CD8-positive, alpha-beta memory T cell (primary cell): ENCODE results near the gene DIP2A. TPM values are rescaled to one million over a fixed set of nuclear protein-coding genes. Genes with fewer than 3 reads are reported as not detected.
A peak's percentile ranks its signal among the peaks of the same experiment; 100 is the strongest.
"Not testable (repeated sequence)": the region's sequence is repeated elsewhere in the genome, so short reads cannot be mapped to it uniquely, and the experiment has no call there.

Source experiments
- CTCF ChIA-PET: fragments of 350-600 bp; sonication (Branson Sonifier 250); formaldehyde crosslinking; loops from one replicate; lab custom pipeline; 2021; ENCODE audit warnings: antibody characterized with exemption; lab: Charles Lee
- POLR2A ChIA-PET: fragments of 350-600 bp; sonication (Branson Sonifier 250); formaldehyde crosslinking; loops from one replicate; lab custom pipeline; 2021; ENCODE audit warnings: antibody characterized with exemption; lab: Charles Lee
- DNase-seq, 5 donors: peaks; one replicate each; pipeline versions ENCODE4 v3.0.0 to v3.0.0-alpha.2; 2020 to 2022; ENCODE audit warnings: mixed read lengths in 1 of 5
- H3K27ac ChIP-seq: one replicate; pipeline ENCODE4 v1.7.0; 2013; ENCODE audit warnings: low read depth, mild to moderate bottlenecking, low read length, moderate library complexity
- H3K27me3 ChIP-seq: 2 replicates; pipeline ENCODE4 v1.7.0; 2013; ENCODE audit warnings: low read length, mild to moderate bottlenecking; ENCODE audit not compliant: insufficient read depth, poor library complexity, severe bottlenecking
- H3K36me3 ChIP-seq: 2 replicates; pipeline ENCODE4 v1.7.0; 2013; ENCODE audit warnings: mild to moderate bottlenecking, low read length, moderate library complexity; ENCODE audit not compliant: insufficient read depth
- H3K4me1 ChIP-seq: 2 replicates; pipeline ENCODE4 v1.7.0; 2013; ENCODE audit warnings: mild to moderate bottlenecking, low read length, moderate library complexity; ENCODE audit not compliant: insufficient read depth
- H3K4me3 ChIP-seq: 2 replicates; pipeline ENCODE4 v1.7.0; 2013; ENCODE audit warnings: mild to moderate bottlenecking, low read length
- H3K9me3 ChIP-seq: 2 replicates; pipeline ENCODE4 v1.7.0; 2013; ENCODE audit warnings: mild to moderate bottlenecking, low read length
- H3K27ac Mint-ChIP-seq, 8 donors: one replicate each; pipeline ENCODE4 v1.8.0; 2020 to 2021; ENCODE audit warnings: mixed read lengths in 8 of 8, mild to moderate bottlenecking in 6 of 8, inconsistent platforms in 3 of 8, moderate library complexity in 3 of 8
- H3K27me3 Mint-ChIP-seq, 2 donors: one replicate each; pipeline ENCODE4 v1.8.0; 2020 to 2021; ENCODE audit warnings: mixed read lengths in 2 of 2, mild to moderate bottlenecking in 1 of 2, moderate library complexity in 1 of 2
- H3K36me3 Mint-ChIP-seq, 3 donors: one replicate each; pipeline ENCODE4 v1.8.0; 2020 to 2021; ENCODE audit warnings: mixed read lengths in 3 of 3, inconsistent platforms in 1 of 3, mild to moderate bottlenecking in 1 of 3
- H3K4me1 Mint-ChIP-seq, 3 donors: one replicate each; pipeline ENCODE4 v1.8.0; 2020 to 2021; ENCODE audit warnings: mixed read lengths in 3 of 3, inconsistent platforms in 1 of 3, mild to moderate bottlenecking in 1 of 3
- H3K4me3 Mint-ChIP-seq, 7 donors: one replicate each; pipeline ENCODE4 v1.8.0; 2020 to 2021; ENCODE audit warnings: mixed read lengths in 7 of 7, mild to moderate bottlenecking in 6 of 7, moderate library complexity in 4 of 7, inconsistent platforms in 2 of 7
- H3K9me3 Mint-ChIP-seq, 5 donors: one replicate each; pipeline ENCODE4 v1.8.0; 2020 to 2022; ENCODE audit warnings: mixed read lengths in 5 of 5, mild to moderate bottlenecking in 3 of 5, moderate library complexity in 2 of 5, inconsistent platforms in 1 of 5
- polyA plus RNA-seq: library from polyadenylated mRNA; unstranded; fragments of 300-500 nt; fragmentation: Illumina TruSeq; gene quantifications from one replicate; pipeline ENCODE4 v1.2.3, GENCODE V29; 2021
- total RNA-seq, 2 experiments: library from RNA; stranded (reverse); gene quantifications; one replicate each; pipeline ENCODE4 v1.2.3, GENCODE V29; 2021

Gene DIP2A
- total and polyA plus RNA-seq, 3 experiments from 2014 or later: 29.7 to 32.6 (median 29.9) TPM

DNA sequence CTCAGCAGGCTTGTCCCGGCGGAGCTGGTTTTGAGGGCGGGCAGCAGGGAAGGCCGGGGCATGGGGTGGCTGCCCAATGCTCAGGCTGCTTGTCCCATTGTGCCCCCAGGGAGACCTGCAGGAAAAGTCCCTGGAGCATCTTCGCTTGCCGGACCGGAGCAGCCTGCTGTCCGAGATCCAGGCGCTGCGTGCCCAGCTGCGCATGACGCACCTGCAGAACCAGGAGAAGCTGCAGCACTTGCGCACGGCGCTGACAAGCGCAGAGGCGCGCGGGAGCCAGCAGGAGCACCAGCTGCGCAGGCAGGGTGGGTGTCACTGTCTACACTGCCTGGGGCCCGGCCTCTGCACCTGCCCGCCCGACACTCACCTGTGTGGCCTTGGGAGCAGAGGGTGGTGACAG, 30.4 kb upstream of the DIP2A start:
- no peaks in the 10 kb centered on the region for H3K9me3 ChIP-seq
- no peaks in the 10 kb centered on the region for H3K27me3 ChIP-seq
- no peak for DNase-seq
- ChIA-PET POLR2A (no interaction called here), CTCF (no interaction called here)
- no peak overlapping the region for H3K4me3 ChIP-seq
- peaks cover 28 to 53% (median 36%) of the 10 kb centered on the region in 3 donors for H3K4me1 Mint-ChIP-seq
- H3K27me3 Mint-ChIP-seq: peaks cover 0 to 4% of the 10 kb centered on the region in 2 donors
- peaks cover 28% of the 10 kb centered on the region for H3K4me1 ChIP-seq
- peaks cover 0 to 57% (median 9%) of the 10 kb centered on the region in 3 donors for H3K36me3 Mint-ChIP-seq
- H3K9me3 Mint-ChIP-seq: peaks cover 0 to 2% (median 0%) of the 10 kb centered on the region in 5 donors
- H3K4me3 Mint-ChIP-seq: peak overlapping the region in 1 of 7 donors; percentile 26
- peak overlapping the region in 2 of 8 donors; percentile 79 to 91 for H3K27ac Mint-ChIP-seq
- peaks cover 4% of the 10 kb centered on the region for H3K36me3 ChIP-seq
- no peak overlapping the region for H3K27ac ChIP-seq

DNA sequence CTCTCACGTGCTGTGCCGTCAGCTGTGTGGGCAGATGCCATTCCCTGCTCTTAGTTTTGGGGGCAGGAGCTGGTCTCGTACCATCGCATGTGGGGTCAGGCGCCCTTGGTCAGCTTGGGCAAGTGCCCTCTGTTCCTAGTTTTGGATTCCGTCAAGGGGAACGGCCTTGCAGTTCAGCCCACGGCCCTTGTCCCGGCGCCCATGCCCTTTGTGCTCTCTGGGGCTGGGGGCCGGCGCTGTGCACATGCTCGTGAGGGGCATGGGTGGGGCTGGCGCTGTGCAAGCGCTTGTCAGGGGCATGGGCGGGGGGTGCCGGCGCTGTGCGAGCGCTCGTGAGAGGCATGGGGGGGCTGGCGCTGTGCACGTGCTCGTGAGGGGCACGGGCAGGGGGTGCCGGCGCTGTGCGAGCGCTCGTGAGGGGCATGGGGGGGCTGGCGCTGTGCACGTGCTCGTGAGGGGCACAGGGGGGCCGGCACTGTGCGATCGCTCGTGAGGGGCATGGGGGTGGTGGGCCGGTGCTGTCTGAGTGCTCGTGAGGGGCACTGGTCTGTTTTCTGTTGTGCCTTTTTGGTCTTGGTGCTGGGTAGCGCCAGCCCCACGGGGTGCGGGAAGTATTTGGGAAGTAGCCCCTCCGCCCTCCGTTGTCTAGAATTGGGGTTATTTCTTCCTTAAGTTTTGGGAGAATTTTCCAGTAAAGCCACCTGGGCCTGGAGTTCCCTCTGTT, 29.5 kb upstream of the DIP2A start:
- Histone ChIP-seq H3K9me3 (no peaks in the 10 kb centered on the region), H3K4me1 (peaks cover 22% of the 10 kb centered on the region), H3K27me3 (no peaks in the 10 kb centered on the region), H3K27ac (no peak overlapping the region), H3K4me3 (no peak overlapping the region), H3K36me3 (peaks cover 4% of the 10 kb centered on the region)
- ChIA-PET CTCF (no interaction called here), POLR2A (no interaction called here)
- peaks cover 0 to 4% of the 10 kb centered on the region in 2 donors for H3K27me3 Mint-ChIP-seq
- no peak for DNase-seq
- peak overlapping the region in 4 of 7 donors; percentile 14 to 39 (median 29) for H3K4me3 Mint-ChIP-seq
- H3K4me1 Mint-ChIP-seq: peaks cover 23 to 47% (median 30%) of the 10 kb centered on the region in 3 donors
- peak overlapping the region in 6 of 8 donors; percentile 17 to 95 (median 63) for H3K27ac Mint-ChIP-seq
- peaks cover 0 to 2% (median 0%) of the 10 kb centered on the region in 5 donors for H3K9me3 Mint-ChIP-seq
- peaks cover 0 to 58% (median 9%) of the 10 kb centered on the region in 3 donors for H3K36me3 Mint-ChIP-seq

DNA sequence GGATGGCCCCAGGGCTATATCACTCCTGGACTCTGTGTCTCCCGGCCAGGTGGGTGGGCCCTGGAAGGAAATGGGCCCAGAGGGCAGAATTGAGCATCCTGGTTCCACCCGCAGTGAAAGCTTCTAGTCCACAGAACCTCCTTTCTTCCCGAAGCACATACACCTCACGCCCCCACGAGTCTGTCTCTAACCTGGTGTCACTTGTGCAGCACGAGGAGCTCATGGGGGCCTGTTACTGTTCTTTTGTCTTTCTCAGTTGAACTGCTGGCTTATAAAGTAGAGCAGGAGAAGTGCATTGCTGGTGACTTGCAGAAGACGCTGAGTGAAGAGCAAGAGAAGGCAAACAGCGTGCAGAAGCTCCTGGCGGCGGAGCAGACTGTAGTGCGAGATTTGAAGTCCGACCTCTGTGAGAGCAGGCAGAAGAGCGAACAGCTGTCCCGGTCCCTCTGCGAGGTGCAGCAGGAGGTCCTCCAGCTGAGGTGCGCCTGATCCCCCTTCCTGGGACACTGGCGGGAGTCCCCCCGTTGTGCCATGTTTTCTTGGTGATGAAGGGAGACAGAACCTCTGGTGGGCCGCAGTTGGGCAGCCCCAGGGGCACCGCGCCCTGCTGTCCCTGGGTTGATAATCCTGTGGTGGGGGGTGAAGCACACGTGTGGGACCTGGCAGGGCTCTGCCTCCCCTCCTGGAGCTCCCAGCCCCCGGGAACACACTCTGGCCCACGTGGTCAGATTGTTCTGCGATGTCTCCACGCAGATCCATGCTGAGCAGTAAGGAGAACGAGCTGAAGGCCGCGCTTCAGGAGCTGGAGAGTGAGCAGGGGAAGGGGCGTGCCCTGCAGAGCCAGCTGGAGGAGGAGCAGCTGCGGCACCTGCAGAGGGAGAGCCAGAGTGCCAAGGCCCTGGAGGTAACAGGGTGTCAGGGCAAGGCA, 28.7 kb upstream of the DIP2A start:
- Histone ChIP-seq H3K4me3 (no peak overlapping the region), H3K36me3 (peaks cover 8% of the 10 kb centered on the region), H3K27me3 (no peaks in the 10 kb centered on the region), H3K27ac (no peak overlapping the region), H3K4me1 (peaks cover 15% of the 10 kb centered on the region), H3K9me3 (no peaks in the 10 kb centered on the region)
- DNase-seq: no peak
- Mint-ChIP-seq H3K27ac (peak overlapping the region in 6 of 8 donors; percentile 40 to 95 (median 65)), H3K27me3 (peaks cover 0 to 4% of the 10 kb centered on the region in 2 donors), H3K9me3 (peaks cover 0 to 2% (median 0%) of the 10 kb centered on the region in 5 donors), H3K4me1 (peaks cover 17 to 38% (median 23%) of the 10 kb centered on the region in 3 donors), H3K36me3 (peaks cover 0 to 65% (median 11%) of the 10 kb centered on the region in 3 donors), H3K4me3 (peak overlapping the region in 6 of 7 donors; percentile 1 to 39 (median 16))
- ChIA-PET CTCF (no interaction called here), POLR2A (no interaction called here)

DNA sequence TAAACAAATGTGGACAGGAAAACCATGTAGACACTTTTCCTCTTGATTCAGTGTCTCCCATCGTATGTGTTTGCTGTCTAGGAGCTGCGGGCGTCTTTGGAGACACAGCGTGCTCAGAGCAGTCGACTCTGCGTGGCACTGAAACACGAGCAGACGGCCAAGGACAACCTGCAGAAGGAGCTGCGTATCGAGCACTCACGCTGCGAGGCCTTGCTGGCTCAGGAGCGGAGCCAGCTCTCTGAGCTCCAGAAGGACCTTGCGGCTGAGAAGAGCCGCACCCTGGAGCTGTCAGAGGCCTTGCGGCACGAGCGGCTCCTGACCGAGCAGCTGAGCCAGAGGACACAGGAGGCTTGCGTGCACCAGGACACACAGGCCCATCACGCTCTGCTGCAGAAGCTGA, 27.2 kb upstream of the DIP2A start:
- H3K36me3 ChIP-seq: peaks cover 8% of the 10 kb centered on the region
- Mint-ChIP-seq H3K27ac (peak overlapping the region in 6 of 8 donors; percentile 43 to 88 (median 76)), H3K9me3 (no peaks in the 10 kb centered on the region), H3K27me3 (peaks cover 0 to 3% of the 10 kb centered on the region in 2 donors), H3K4me3 (peak overlapping the region in 5 of 7 donors; percentile 5 to 82 (median 54)), H3K36me3 (peaks cover 0 to 73% (median 13%) of the 10 kb centered on the region in 3 donors), H3K4me1 (peaks cover 11 to 25% (median 14%) of the 10 kb centered on the region in 3 donors)
- H3K9me3 ChIP-seq: no peaks in the 10 kb centered on the region
- H3K27me3 ChIP-seq: no peaks in the 10 kb centered on the region
- H3K4me1 ChIP-seq: peaks cover under 1% of the 10 kb centered on the region
- ChIA-PET CTCF (interaction anchor here (0.6 to 1.7 kb wide), 3 partner anchors 121 to 289 kb away, joined by 3 to 4 read pairs (median 4); no protein-coding TSS in a partner anchor), POLR2A (interaction anchor here (0.7 to 1.4 kb wide), 2 partner anchors 8 to 108 kb away, joined by 3 to 4 read pairs; partner anchors contain the start of gene C21orf58)
- DNase-seq: no peak
- no peak overlapping the region for H3K27ac ChIP-seq
- no peak overlapping the region for H3K4me3 ChIP-seq

DNA sequence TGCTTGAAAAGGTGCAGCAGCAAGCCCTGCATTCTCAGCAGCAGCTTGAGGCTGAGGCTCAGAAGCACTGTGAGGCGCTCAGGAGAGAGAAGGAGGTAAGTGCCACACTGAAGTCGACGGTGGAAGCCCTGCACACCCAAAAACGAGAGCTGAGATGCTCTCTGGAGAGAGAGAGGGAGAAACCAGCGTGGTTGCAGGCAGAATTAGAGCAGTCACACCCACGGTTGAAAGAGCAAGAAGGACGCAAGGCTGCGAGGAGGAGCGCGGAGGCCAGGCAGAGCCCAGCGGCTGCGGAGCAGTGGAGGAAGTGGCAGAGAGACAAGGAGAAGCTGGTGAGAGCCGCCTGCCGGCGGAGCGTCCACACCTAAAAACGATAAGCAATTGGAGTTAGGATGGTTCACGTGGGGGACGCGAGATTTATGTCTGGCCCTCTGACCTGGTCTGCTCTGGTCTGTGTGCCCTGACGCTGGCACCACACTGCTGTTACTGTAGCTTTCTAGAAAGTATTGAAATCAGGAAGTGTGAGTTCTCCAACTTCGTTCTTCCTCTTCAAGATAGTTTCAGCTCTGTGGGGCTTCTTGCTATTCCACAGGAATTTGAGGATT, 26.7 kb upstream of the DIP2A start:
- peak overlapping the region; percentile 39 to 91 (median 76) for H3K27ac Mint-ChIP-seq

DNA sequence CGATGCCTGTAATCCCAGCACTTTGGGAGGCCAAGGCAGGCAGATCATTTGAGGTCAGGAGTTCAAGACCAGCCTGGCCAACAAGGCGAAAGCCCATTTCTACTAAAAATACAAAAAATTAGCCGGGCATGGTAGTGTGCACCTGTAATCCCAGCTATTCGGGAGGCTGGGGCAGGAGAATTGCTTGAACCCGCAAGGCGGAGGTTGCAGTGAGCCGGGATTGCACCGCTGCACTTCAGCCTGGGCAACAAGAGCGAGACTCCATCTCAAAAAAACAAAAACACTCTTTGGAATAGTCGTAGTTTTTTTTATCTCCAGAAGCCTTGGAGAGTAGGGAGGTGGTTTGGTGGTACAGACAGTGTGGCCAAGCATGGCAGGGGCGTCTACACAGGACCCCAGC, 25.6 kb upstream of the DIP2A start:
- H3K36me3 ChIP-seq, H3K27me3 Mint-ChIP-seq, H3K9me3 Mint-ChIP-seq, H3K4me1 ChIP-seq, POLR2A ChIA-PET, H3K27me3 ChIP-seq, H3K27ac ChIP-seq, H3K4me3 Mint-ChIP-seq, H3K4me3 ChIP-seq, H3K9me3 ChIP-seq, DNase-seq: not testable (repeated sequence)
- Mint-ChIP-seq H3K27ac (peak overlapping the region in 4 of 8 donors; percentile 46 to 85 (median 60)), H3K4me1 (peaks cover 18 to 28% (median 20%) of the 10 kb centered on the region in 3 donors), H3K36me3 (peaks cover 0 to 82% (median 14%) of the 10 kb centered on the region in 3 donors)
- CTCF ChIA-PET: interaction anchor here (2.0 kb wide), 1 partner anchor 8 kb away, joined by 10 read pairs; no protein-coding TSS in a partner anchor

More for the DNA sequence above, 26.7 kb upstream of the DIP2A start:
- no peaks in the 10 kb centered on the region for H3K27me3 ChIP-seq
- no peak overlapping the region for H3K27ac ChIP-seq
- peaks cover 0 to 78% (median 13%) of the 10 kb centered on the region in 3 donors for H3K36me3 Mint-ChIP-seq
- H3K27me3 Mint-ChIP-seq: peaks cover 0 to 3% of the 10 kb centered on the region in 2 donors
- H3K9me3 ChIP-seq: no peaks in the 10 kb centered on the region
- ChIA-PET CTCF (interaction anchor here (0.6 to 1.7 kb wide), 5 partner anchors 106 to 289 kb away, joined by 3 to 4 read pairs (median 3); a partner anchor contains a TSS), POLR2A (interaction anchor here (0.7 to 1.4 kb wide), 2 partner anchors 8 to 109 kb away, joined by 3 to 4 read pairs; partner anchors contain the start of gene C21orf58)
- peak overlapping the region in 6 of 7 donors; percentile 1 to 82 (median 54) for H3K4me3 Mint-ChIP-seq
- peaks cover 11 to 25% (median 18%) of the 10 kb centered on the region in 3 donors for H3K4me1 Mint-ChIP-seq
- no peaks in the 10 kb centered on the region for H3K9me3 Mint-ChIP-seq
- no peak overlapping the region for H3K4me3 ChIP-seq
- DNase-seq: peak in 4 of 5 donors; percentile 10 to 62 (median 48)
- peaks cover 8% of the 10 kb centered on the region for H3K36me3 ChIP-seq
- H3K4me1 ChIP-seq: no peaks in the 10 kb centered on the region

DNA sequence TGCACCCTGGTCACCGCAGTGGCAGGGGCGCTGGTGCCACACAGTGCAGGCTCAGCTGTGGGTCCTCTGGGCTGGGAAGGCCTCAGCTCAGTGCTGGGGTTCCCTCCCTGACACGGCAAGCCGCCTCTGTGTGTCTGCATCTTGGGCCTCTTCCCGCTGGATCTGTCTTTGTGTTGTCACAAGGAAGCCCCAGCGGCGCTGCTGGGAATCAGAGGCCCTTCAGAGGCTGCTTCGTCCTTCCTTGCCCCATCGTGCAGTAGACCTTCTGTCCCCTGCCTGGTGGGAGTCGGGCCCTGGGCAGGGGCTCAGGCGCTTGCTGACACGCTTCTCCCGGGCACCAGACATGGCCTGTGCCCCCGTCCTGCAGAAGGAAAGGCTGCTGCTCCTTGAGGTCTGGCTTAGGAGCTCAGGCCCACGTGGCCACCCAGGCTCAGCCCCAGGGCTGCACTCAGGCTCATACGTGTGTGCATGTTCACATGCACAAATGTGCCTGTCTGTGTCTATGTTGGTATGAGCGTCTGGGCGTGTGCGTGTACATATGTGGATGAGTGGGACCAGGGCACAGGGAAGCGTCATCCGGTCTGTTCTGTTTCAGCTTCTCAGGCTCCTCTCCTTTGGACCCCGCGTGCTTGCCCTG, 24.3 kb upstream of the DIP2A start:
- H3K27me3 Mint-ChIP-seq: peaks cover 0 to 3% of the 10 kb centered on the region in 2 donors
- peaks cover 18 to 28% (median 20%) of the 10 kb centered on the region in 3 donors for H3K4me1 Mint-ChIP-seq
- ChIA-PET POLR2A (no interaction called here), CTCF (interaction anchor here (2.0 kb wide), 1 partner anchor 10 kb away, joined by 10 read pairs; no protein-coding TSS in a partner anchor)
- H3K9me3 Mint-ChIP-seq: no peaks in the 10 kb centered on the region
- Histone ChIP-seq H3K9me3 (no peaks in the 10 kb centered on the region), H3K4me1 (no peaks in the 10 kb centered on the region), H3K27me3 (no peaks in the 10 kb centered on the region), H3K27ac (no peak overlapping the region), H3K36me3 (peaks cover 8% of the 10 kb centered on the region), H3K4me3 (no peak overlapping the region)
- peak overlapping the region in 5 of 8 donors; percentile 21 to 83 (median 43) for H3K27ac Mint-ChIP-seq
- no peak for DNase-seq
- H3K36me3 Mint-ChIP-seq: peaks cover 0 to 79% (median 14%) of the 10 kb centered on the region in 3 donors
- peak overlapping the region in 2 of 7 donors; percentile 8 to 54 for H3K4me3 Mint-ChIP-seq
